ENCODE results near the gene AP3B2.

AP3B2 gene

GRCh38 chr15:82621970-82622369 lies 87.7 kb downstream of the AP3B2 start:
- no peak for TF ChIP-seq CTCF (IDR thresholded peaks at IDR 0.05; ENCODE audit: low read length)
- TF ChIP-seq EZH2phosphoT487 (IDR thresholded peaks at IDR 0.05; ENCODE audit: low read length), result no peak
- no peak overlapping the region for H3K9ac ChIP-seq (ENCODE audit: low read length)
- H3K9me2 ChIP-seq (replicated peaks; ENCODE audit: insufficient read depth, low read length), result no peaks in the 10 kb centered on the region
- H3K79me2 ChIP-seq (ENCODE audit: low read length), result no peaks in the 10 kb centered on the region
- H3K4me2 ChIP-seq (ENCODE audit: low read depth, low read length), result no peak overlapping the region
- H4K20me1 ChIP-seq (ENCODE audit: insufficient read depth, low read length), result no peaks in the 10 kb centered on the region
- no peaks in the 10 kb centered on the region for H3K4me1 ChIP-seq (ENCODE audit: low read length)
- no peak for DNase-seq
- H3K4me3 ChIP-seq (ENCODE audit: low read length), result no peak overlapping the region
- H3K27me3 ChIP-seq (replicated peaks; ENCODE audit: insufficient read depth, low read length), result no peaks in the 10 kb centered on the region
- no peak overlapping the region for H2AFZ ChIP-seq (ENCODE audit: low read length)
- H3F3A ChIP-seq (ENCODE audit: insufficient read depth, low read length), result no peaks in the 10 kb centered on the region
- H3K27ac ChIP-seq (ENCODE audit: low read length), result no peak overlapping the region
- no peaks in the 10 kb centered on the region for H3K9me3 ChIP-seq (replicated peaks; ENCODE audit: insufficient read depth, low read length)
- H3K36me3 ChIP-seq (replicated peaks; ENCODE audit: insufficient read depth, low read length), result no peaks in the 10 kb centered on the region

DNA sequence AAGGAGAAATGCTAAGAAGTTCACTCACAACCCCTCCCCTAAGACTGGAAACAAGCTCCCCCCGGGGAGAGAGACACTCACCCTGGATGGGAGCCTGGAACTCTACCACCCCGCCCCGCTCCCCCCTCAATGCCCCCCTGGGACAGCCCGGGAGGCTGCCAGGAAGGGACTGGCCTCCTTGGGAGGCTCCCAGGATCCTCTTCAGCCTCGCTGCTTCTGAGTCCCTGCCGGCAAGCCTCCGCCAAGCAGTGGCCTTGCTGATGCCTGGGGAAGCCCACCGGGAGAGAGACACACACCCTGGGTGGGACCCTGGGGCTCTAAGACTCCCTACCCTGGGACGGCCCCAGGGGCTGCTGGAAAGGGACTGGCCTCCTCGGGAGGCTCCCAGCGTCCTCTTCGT lies 95.9 kb downstream of the AP3B2 start:
- Histone ChIP-seq H3K9me2 (replicated peaks; ENCODE audit: insufficient read depth, low read length) (no peaks in the 10 kb centered on the region), H2AFZ (ENCODE audit: low read length) (no peak overlapping the region), H3F3A (ENCODE audit: insufficient read depth, low read length) (no peaks in the 10 kb centered on the region), H3K79me2 (ENCODE audit: low read length) (no peaks in the 10 kb centered on the region), H4K20me1 (ENCODE audit: insufficient read depth, low read length) (no peaks in the 10 kb centered on the region), H3K27me3 (replicated peaks; ENCODE audit: insufficient read depth, low read length) (no peaks in the 10 kb centered on the region), H3K4me2 (ENCODE audit: low read depth, low read length) (no peak overlapping the region), H3K4me3 (ENCODE audit: low read length) (no peak overlapping the region), H3K36me3 (replicated peaks; ENCODE audit: insufficient read depth, low read length) (no peaks in the 10 kb centered on the region), H3K4me1 (ENCODE audit: low read length) (no peaks in the 10 kb centered on the region), H3K9ac (ENCODE audit: low read length) (no peak overlapping the region), H3K9me3 (replicated peaks; ENCODE audit: insufficient read depth, low read length) (no peaks in the 10 kb centered on the region), H3K27ac (ENCODE audit: low read length) (no peak overlapping the region)
- no peak for DNase-seq
- TF ChIP-seq EZH2phosphoT487 (IDR thresholded peaks at IDR 0.05; ENCODE audit: low read length) (no peak), EZH2 (optimal IDR thresholded peaks at IDR 0.05; ENCODE audit: low read depth, low read length) (no peak), CTCF (IDR thresholded peaks at IDR 0.05; ENCODE audit: low read length) (no peak)

DNA sequence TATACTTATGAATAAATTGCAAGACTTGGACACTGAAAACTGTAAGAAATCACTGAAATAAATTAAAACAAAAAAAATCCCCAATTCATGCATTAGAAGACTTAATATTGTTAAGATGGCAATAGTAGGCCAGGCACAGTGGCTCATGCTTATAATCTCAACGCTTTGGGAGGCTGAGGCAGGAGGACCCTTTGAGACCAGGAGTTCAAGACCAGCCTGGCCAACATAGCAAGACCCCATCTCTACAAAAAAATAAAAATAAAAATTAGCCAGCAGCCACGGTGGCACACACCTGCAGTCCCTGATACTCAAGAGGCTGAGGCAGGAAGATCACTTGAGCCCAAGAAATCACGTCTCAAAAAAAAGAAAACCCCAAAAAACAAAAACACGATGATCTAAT lies 98.3 kb downstream of the AP3B2 start:
- Histone ChIP-seq H3K9ac (ENCODE audit: low read length) (no peak overlapping the region), H3K4me3 (ENCODE audit: low read length) (no peak overlapping the region), H3K4me2 (ENCODE audit: low read depth, low read length) (no peak overlapping the region), H3K9me2 (replicated peaks; ENCODE audit: insufficient read depth, low read length) (no peaks in the 10 kb centered on the region), H3K4me1 (ENCODE audit: low read length) (no peaks in the 10 kb centered on the region), H2AFZ (ENCODE audit: low read length) (no peak overlapping the region), H3K79me2 (ENCODE audit: low read length) (no peaks in the 10 kb centered on the region), H3K27ac (ENCODE audit: low read length) (no peak overlapping the region), H3K9me3 (replicated peaks; ENCODE audit: insufficient read depth, low read length) (no peaks in the 10 kb centered on the region), H3F3A (ENCODE audit: insufficient read depth, low read length) (no peaks in the 10 kb centered on the region), H4K20me1 (ENCODE audit: insufficient read depth, low read length) (no peaks in the 10 kb centered on the region), H3K27me3 (replicated peaks; ENCODE audit: insufficient read depth, low read length) (no peaks in the 10 kb centered on the region), H3K36me3 (replicated peaks; ENCODE audit: insufficient read depth, low read length) (no peaks in the 10 kb centered on the region)
- TF ChIP-seq EZH2phosphoT487 (IDR thresholded peaks at IDR 0.05; ENCODE audit: low read length), result no peak
- no peak for DNase-seq

Data from MM.1S (cell line).